Gastrocnemius medialis (tissue), 4 donors: Measurements from ENCODE around the gene TUFM. TPM values are rescaled to one million over a fixed set of nuclear protein-coding genes. Genes with fewer than 3 reads are reported as not detected.
A peak's percentile ranks its signal among the peaks of the same experiment; 100 is the strongest.

ENCODE experiments used
- ATAC-seq, 2 donors: fragments of 150-250 bp; one replicate each; pipeline ENCODE4 v1.9.1; 2016
- DNase-seq, 2 donors: peaks; one replicate each; pipeline ENCODE4 v3.0.0-alpha.2; 2019
- H3K27ac ChIP-seq, 4 donors: fragments of 200-600 bp; sonication (generic); 1 replicate in 1 of 4; 2 replicates in 3 of 4; pipeline ENCODE4 v1.5.1; 2016 to 2018; ENCODE audit warnings: mild to moderate bottlenecking in 2 of 4, moderate library complexity in 1 of 4
- H3K27me3 ChIP-seq, 3 donors: fragments of 200-600 bp; sonication (generic) in 2 of 3; 1 replicate in 1 of 3; 2 replicates in 2 of 3; pipeline versions ENCODE4 v1.5.1 to v1.6.0; 2016 to 2019; ENCODE audit warnings: mild to moderate bottlenecking in 1 of 3, moderate library complexity in 1 of 3
- H3K36me3 ChIP-seq, 2 donors: fragments of 200-600 bp; sonication (generic) in 1 of 2; one replicate each; pipeline ENCODE4 v1.5.1; 2017 to 2018
- H3K4me1 ChIP-seq, 2 donors: fragments of 200-600 bp; sonication (generic) in 1 of 2; one replicate each; pipeline ENCODE4 v1.5.1; 2016 to 2017; ENCODE audit warnings: mild to moderate bottlenecking in 2 of 2
- H3K4me3 ChIP-seq, 4 donors: fragments of 200-600 bp; sonication (generic) in 3 of 4; 1 replicate in 1 of 4; 2 replicates in 3 of 4; pipeline ENCODE4 v1.5.1; 2016 to 2019; ENCODE audit warnings: mild to moderate bottlenecking in 2 of 4
- H3K9me3 ChIP-seq, 3 donors: fragments of 200-600 bp; sonication (generic) in 2 of 3; 1 replicate in 1 of 3; 2 replicates in 2 of 3; pipeline ENCODE4 v1.5.1; 2016 to 2019
- POLR2A ChIP-seq, 2 donors: fragments of 450-650 bp; IDR thresholded peaks; one replicate each; pipeline ENCODE4 v1.6.1; 2017; ENCODE audit warnings: antibody characterized with exemption in 2 of 2, mild to moderate bottlenecking in 2 of 2, moderate library complexity in 2 of 2
- in situ Hi-C, 4 donors: fragments of 200-750 bp; cut with MboI; loops; one replicate each; pipeline versions ENCODE4 v1.15.0 to v1.8.0; 2017; ENCODE audit warnings: low sequenced_read_pairs in 4 of 4
- intact Hi-C: fragments of 100-400 bp; cut with DNase I; formaldehyde crosslinking; loops from one replicate; pipeline ENCODE4 v1.15.1; 2023; ENCODE audit warnings: low total_unique reads
- total RNA-seq, 4 donors: library from RNA; depleted of rRNA; stranded (reverse); fragments of >200 nt; gene quantifications; one replicate each; pipeline versions ENCODE4 v1.1.0 to v1.2.3, GENCODE V29; 2016
- TF ChIP-seq, protein P1 (sequence below), 5 experiments: fragments of 450-650 bp in 3 of 5; fragments of 200-600 bp in 2 of 5; sonication (generic) in 2 of 5; IDR thresholded peaks in 4 of 5; conservative IDR thresholded peaks in 1 of 5; 1 replicate in 4 of 5; 2 replicates in 1 of 5; pipeline ENCODE4 v1.5.1; 2016 to 2019; ENCODE audit warnings: antibody characterized with exemption in 5 of 5, mild to moderate bottlenecking in 3 of 5, moderate library complexity in 3 of 5

TUFM gene
- total RNA-seq, 4 donors from 2014 or later = 140 to 196 (median 167) TPM

DNA sequence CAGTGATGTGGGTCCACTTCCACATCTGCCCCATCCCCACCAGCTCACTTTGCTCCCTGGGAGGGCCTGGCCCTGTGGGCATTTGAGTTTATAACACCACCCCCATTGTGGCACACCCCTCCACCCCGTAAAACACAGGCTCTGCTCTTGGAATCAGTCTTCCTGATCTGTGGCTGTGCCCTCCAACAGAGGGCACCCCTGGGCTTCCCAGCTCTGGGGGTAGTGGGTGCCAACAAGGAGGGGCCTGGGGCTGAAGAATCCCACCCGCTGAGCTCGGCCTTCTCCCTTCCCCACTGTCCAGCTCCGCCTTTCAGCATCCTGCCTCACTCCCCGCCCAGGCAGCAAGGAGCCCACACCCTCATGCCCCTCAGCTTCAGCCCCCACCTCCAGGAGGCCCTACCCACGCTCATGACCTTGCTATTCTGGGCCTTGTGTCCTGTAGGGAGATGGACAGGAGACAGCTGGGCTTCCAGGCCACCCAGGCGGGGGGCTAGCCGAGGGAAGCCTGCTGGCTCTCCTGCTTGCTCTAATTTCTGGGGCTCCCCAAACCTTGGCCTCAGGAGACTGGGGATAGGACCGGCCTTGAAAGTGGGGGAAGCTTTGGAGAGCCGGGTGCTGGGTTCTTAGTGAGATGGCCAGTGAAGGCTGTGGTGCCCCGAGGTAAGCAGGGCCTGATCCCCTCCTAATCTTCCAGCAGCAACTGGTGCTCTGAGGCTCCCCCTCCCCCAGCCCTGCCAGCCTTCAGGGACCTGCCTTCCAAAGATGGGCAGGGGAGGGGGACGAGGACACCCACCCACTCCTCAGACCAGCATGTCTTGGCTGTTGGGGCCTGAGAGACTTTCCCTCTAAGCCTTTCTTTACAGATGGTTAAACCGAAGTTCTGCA, 29.2 kb upstream of the TUFM start:
- peaks cover 32 to 50% of the 10 kb centered on the region in 2 donors for H3K4me1 ChIP-seq
- TF ChIP-seq, protein P1, sequence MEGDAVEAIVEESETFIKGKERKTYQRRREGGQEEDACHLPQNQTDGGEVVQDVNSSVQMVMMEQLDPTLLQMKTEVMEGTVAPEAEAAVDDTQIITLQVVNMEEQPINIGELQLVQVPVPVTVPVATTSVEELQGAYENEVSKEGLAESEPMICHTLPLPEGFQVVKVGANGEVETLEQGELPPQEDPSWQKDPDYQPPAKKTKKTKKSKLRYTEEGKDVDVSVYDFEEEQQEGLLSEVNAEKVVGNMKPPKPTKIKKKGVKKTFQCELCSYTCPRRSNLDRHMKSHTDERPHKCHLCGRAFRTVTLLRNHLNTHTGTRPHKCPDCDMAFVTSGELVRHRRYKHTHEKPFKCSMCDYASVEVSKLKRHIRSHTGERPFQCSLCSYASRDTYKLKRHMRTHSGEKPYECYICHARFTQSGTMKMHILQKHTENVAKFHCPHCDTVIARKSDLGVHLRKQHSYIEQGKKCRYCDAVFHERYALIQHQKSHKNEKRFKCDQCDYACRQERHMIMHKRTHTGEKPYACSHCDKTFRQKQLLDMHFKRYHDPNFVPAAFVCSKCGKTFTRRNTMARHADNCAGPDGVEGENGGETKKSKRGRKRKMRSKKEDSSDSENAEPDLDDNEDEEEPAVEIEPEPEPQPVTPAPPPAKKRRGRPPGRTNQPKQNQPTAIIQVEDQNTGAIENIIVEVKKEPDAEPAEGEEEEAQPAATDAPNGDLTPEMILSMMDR (IDR thresholded peaks at IDR 0.05 in 4 of 5, conservative IDR thresholded peaks at IDR 0.05 in 1 of 5) = peak in 3 of 5 experiments; percentile 28 to 38 (median 37)
- peak in 1 of 2 donors; percentile 26 for TF ChIP-seq POLR2A (IDR thresholded peaks at IDR 0.05)
- no peaks in the 10 kb centered on the region for H3K9me3 ChIP-seq
- DNase-seq = peak in 1 of 2 donors; percentile 73
- no peaks in the 10 kb centered on the region for H3K27me3 ChIP-seq
- peaks cover 0 to 27% of the 10 kb centered on the region in 2 donors for H3K36me3 ChIP-seq
- H3K4me3 ChIP-seq = no peak overlapping the region
- peak; percentile 26 to 33 for ATAC-seq
- in situ Hi-C loops = loop anchor here in 1 of 4 donors (10.0 kb wide), 1 partner anchor 69 kb away; no protein-coding TSS in a partner anchor
- H3K27ac ChIP-seq = peak overlapping the region; percentile 83 to 92 (median 90)
- intact Hi-C loops = loop anchor here (1.0 to 10.0 kb wide), 2 partner anchors 70 to 341 kb away; partner anchors contain the start of gene NUPR1

DNA sequence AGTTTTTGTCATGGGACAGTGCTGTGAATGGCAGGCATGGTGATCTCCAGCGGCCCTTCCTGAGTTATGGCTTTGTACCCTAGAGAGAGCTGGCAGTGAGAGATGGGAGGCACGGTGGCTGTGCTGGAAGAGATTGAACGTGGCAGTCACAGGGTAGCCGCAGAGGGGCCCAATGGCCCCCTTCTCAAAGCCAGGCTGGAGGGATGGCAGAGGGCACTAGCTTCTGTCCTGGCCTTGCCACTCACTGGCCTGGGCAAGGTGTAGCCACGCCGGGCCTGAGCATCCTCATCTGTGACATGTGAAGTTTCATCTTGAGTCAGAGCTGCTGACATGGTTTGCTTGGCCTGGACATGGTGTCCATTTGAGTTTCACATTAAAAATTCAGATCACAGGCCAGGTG, 28.3 kb upstream of the TUFM start:
- Histone ChIP-seq H3K4me3 (no peak overlapping the region), H3K36me3 (peaks cover 0 to 37% of the 10 kb centered on the region in 2 donors), H3K9me3 (no peaks in the 10 kb centered on the region), H3K4me1 (peaks cover 28 to 45% of the 10 kb centered on the region in 2 donors), H3K27ac (peak overlapping the region; percentile 83 to 92 (median 90)), H3K27me3 (no peaks in the 10 kb centered on the region)
- in situ Hi-C loops = loop anchor here in 1 of 4 donors (10.0 kb wide), 1 partner anchor 70 kb away; no protein-coding TSS in a partner anchor
- DNase-seq (no peak), ATAC-seq (no peak)
- intact Hi-C loops = loop anchor here (10.0 kb wide), 1 partner anchor 340 kb away; the partner anchor contains the start of gene NUPR1
- TF ChIP-seq, protein P1 (IDR thresholded peaks at IDR 0.05 in 4 of 5, conservative IDR thresholded peaks at IDR 0.05 in 1 of 5) = no peak

DNA sequence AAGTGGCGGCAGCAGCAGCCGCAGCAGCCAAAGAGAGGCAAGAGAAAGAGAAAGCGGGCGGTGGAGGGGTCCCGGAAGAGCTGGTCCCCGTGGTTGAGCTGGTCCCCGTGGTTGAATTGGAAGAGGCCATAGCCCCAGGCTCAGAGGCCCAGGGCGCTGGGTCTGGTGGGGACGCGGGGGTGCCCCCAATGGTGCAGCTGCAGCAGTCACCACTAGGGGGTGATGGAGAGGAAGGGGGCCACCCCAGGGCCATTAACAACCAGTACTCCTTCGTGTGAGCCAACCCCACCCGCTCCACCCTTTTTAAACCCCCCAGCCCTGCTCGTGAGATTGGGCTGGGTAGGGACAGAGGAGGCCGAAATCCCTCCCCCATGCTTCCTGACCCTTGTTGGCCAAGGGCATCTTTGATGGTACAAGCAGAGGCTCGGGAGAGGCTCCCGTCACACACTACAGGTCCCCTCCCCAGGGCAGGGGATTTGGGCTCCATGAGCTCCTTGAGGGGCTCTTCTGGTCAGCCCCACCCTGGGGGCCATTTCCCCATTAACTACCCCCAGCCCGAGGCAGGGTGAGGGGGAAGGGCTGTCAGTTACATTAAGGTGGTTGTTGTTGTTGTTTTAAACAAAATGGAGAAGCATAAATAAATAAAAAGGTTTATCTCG, 27.5 kb upstream of the TUFM start:
- H3K4me3 ChIP-seq = no peak overlapping the region
- H3K27me3 ChIP-seq = no peaks in the 10 kb centered on the region
- TF ChIP-seq POLR2A (IDR thresholded peaks at IDR 0.05) = no peak
- TF ChIP-seq, protein P1 (IDR thresholded peaks at IDR 0.05 in 4 of 5, conservative IDR thresholded peaks at IDR 0.05 in 1 of 5) = peak; percentile 57 to 79 (median 73)
- DNase-seq (no peak), ATAC-seq (no peak)
- H3K27ac ChIP-seq = peak overlapping the region in 3 of 4 donors; percentile 61 to 90 (median 90)
- no peaks in the 10 kb centered on the region for H3K9me3 ChIP-seq
- peaks cover 0 to 44% of the 10 kb centered on the region in 2 donors for H3K36me3 ChIP-seq
- intact Hi-C loops (loop anchor here (10.0 kb wide), 1 partner anchor 339 kb away; the partner anchor contains the start of gene NUPR1), in situ Hi-C loops (loop anchor here in 1 of 4 donors (10.0 kb wide), 1 partner anchor 71 kb away; no protein-coding TSS in a partner anchor)
- H3K4me1 ChIP-seq = peaks cover 22 to 38% of the 10 kb centered on the region in 2 donors

DNA sequence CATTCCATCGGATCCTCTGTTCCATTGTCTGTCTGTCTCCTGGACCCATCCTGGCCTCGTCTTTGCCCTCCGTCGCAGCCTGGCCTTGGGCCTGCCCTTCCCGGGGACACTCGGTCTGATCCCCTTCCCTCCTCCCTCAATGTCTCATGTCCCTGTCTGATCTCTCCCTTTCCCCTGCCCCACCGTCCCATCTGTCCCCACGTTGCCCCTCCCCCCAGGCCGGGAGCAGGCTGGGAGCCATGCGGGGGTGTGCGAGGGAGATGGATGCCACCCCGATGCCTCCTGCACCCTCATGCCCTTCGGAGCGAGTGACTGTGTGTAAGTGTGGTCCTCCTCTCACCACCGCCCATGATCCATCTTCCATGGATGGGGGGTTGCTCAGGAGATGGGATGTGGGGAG, 26.8 kb upstream of the TUFM start:
- intact Hi-C loops (loop anchor here (10.0 kb wide), 1 partner anchor 338 kb away; the partner anchor contains the start of gene NUPR1), in situ Hi-C loops (loop anchor here in 1 of 4 donors (10.0 kb wide), 1 partner anchor 72 kb away; no protein-coding TSS in a partner anchor)
- no peak for DNase-seq
- H3K27me3 ChIP-seq = no peaks in the 10 kb centered on the region
- peaks cover 18 to 31% of the 10 kb centered on the region in 2 donors for H3K4me1 ChIP-seq
- H3K4me3 ChIP-seq = no peak overlapping the region
- ATAC-seq = no peak
- peak overlapping the region in 1 of 4 donors; percentile 90 for H3K27ac ChIP-seq
- no peaks in the 10 kb centered on the region for H3K9me3 ChIP-seq
- H3K36me3 ChIP-seq = peaks cover 0 to 51% of the 10 kb centered on the region in 2 donors
- TF ChIP-seq, protein P1 (IDR thresholded peaks at IDR 0.05 in 4 of 5, conservative IDR thresholded peaks at IDR 0.05 in 1 of 5) = no peak
- no peak for TF ChIP-seq POLR2A (IDR thresholded peaks at IDR 0.05)
